Dermis blood vessel endothelial cell (primary cell): ENCODE data around the gene GOLT1B. TPM values are rescaled to one million over a fixed set of nuclear protein-coding genes. Genes with fewer than 3 reads are reported as not detected.

ENCODE experiments used
- DNase-seq: peaks from one replicate; pipeline ENCODE4 v3.0.0; 2010
- total RNA-seq: library from RNA; depleted of rRNA; stranded (reverse); fragments of >200 nt; gene quantifications from 2 replicates; pipeline ENCODE4 v1.2.3, GENCODE V29; 2014

The GOLT1B gene
- total RNA-seq, 1 donor from 2014 or later, result 27.9 TPM

GRCh38 chr12:21526053-21526452 lies 24.5 kb downstream of the GOLT1B start, which contains the start of gene SPX:
Gene SPX (plus strand): TSS chr12:21526296. CDS start chr12:21526473, 177 bp downstream.
- DNase-seq, result no peak

- DNase-seq, result peak; percentile 7
These were observed 25.2 kb downstream of the GOLT1B start for GRCh38 chr12:21526721-21527345.

GRCh38 chr12:21527451-21528180 lies 26.0 kb downstream of the GOLT1B start:
- DNase-seq, result peak; percentile 58

GRCh38 chr12:21528953-21529352 lies 27.4 kb downstream of the GOLT1B start:
- no peak for DNase-seq

- DNase-seq, result no peak
These were observed 27.9 kb downstream of the GOLT1B start for GRCh38 chr12:21529456-21529855.

GRCh38 chr12:21538061-21538653 lies 36.6 kb downstream of the GOLT1B start:
- no peak for DNase-seq

GRCh38 chr12:21539797-21540196 lies 38.2 kb downstream of the GOLT1B start:
- no peak for DNase-seq

- no peak for DNase-seq
These were observed 40.2 kb downstream of the GOLT1B start for GRCh38 chr12:21541773-21542172.

- no peak for DNase-seq
These were observed 40.8 kb downstream of the GOLT1B start for GRCh38 chr12:21542403-21542802.

GRCh38 chr12:21543151-21543550 lies 41.6 kb downstream of the GOLT1B start:
- DNase-seq, result no peak

- no peak for DNase-seq
These were observed 44.0 kb downstream of the GOLT1B start for GRCh38 chr12:21545557-21545956.

GRCh38 chr12:21546716-21547115 lies 45.1 kb downstream of the GOLT1B start:
- no peak for DNase-seq

- no peak for DNase-seq
These were observed 45.8 kb downstream of the GOLT1B start for GRCh38 chr12:21547437-21547836.

GRCh38 chr12:21551841-21552465 lies 50.4 kb downstream of the GOLT1B start:
- no peak for DNase-seq

- no peak for DNase-seq
These were observed 51.2 kb downstream of the GOLT1B start for GRCh38 chr12:21552635-21553328.

- DNase-seq, result no peak
These were observed 51.7 kb downstream of the GOLT1B start for GRCh38 chr12:21553329-21553675.

GRCh38 chr12:21558100-21558679 lies 56.6 kb downstream of the GOLT1B start:
- DNase-seq, result no peak

GRCh38 chr12:21559855-21560569 lies 58.4 kb downstream of the GOLT1B start:
- peak; percentile 44 for DNase-seq

- DNase-seq, result no peak
These were observed 59.6 kb downstream of the GOLT1B start for GRCh38 chr12:21561158-21561557.

GRCh38 chr12:21562859-21563258 lies 61.3 kb downstream of the GOLT1B start:
- no peak for DNase-seq

GRCh38 chr12:21566223-21566906 lies 64.8 kb downstream of the GOLT1B start:
- no peak for DNase-seq
